Sciatic nerve (tissue), 2 donors: ENCODE measurements around the gene MT1M. TPM values are rescaled to one million over a fixed set of nuclear protein-coding genes. Genes with fewer than 3 reads are reported as not detected.
"Not testable (repeated sequence)": the region's sequence is repeated elsewhere in the genome, so short reads cannot be mapped to it uniquely, and the experiment has no call there.

Source experiments
- ATAC-seq: fragments of 200-7000 bp; cut with Tn5 transposase; one replicate; pipeline ENCODE4 v1.9.1; 2020; ENCODE audit warnings: mild to moderate bottlenecking, moderate library complexity
- DNase-seq: peaks from one replicate; pipeline ENCODE4 v3.0.0-alpha.2; 2020; ENCODE audit warnings: low spot score
- intact Hi-C: fragments of 100-400 bp; cut with DNase I; formaldehyde crosslinking; loops from one replicate; pipeline ENCODE4 v1.14.2; 2022
- total RNA-seq: library from RNA; stranded (reverse); fragmentation: NEBNext Ultra II Directional; extraction: Animal tissue kit (Norgen Biotek cat#: 25700); gene quantifications from one replicate; pipeline ENCODE4 v1.2.1, GENCODE V29; 2021
- donor health status: DM: no; HTN: no; CAD: no.
- donor health status: DM: no; HTN: no; CAD: no.

The MT1M gene
- total RNA-seq, 1 donor from 2014 or later: 6.7 TPM

- DNase-seq, intact Hi-C loops, ATAC-seq: not testable (repeated sequence)
Measured at GRCh38 chr16:56665286-56666261, 33.1 kb downstream of the MT1M start.

- intact Hi-C loops: no loop called here
- DNase-seq (no peak), ATAC-seq (peak; percentile 67)
Measured at GRCh38 chr16:56667581-56668571, 35.4 kb downstream of the MT1M start, which contains the start of gene MT1G. Gene MT1G, minus strand, starts transcription at chr16:56668065. Its CDS starts 72 bp downstream, at chr16:56667993.

DNA sequence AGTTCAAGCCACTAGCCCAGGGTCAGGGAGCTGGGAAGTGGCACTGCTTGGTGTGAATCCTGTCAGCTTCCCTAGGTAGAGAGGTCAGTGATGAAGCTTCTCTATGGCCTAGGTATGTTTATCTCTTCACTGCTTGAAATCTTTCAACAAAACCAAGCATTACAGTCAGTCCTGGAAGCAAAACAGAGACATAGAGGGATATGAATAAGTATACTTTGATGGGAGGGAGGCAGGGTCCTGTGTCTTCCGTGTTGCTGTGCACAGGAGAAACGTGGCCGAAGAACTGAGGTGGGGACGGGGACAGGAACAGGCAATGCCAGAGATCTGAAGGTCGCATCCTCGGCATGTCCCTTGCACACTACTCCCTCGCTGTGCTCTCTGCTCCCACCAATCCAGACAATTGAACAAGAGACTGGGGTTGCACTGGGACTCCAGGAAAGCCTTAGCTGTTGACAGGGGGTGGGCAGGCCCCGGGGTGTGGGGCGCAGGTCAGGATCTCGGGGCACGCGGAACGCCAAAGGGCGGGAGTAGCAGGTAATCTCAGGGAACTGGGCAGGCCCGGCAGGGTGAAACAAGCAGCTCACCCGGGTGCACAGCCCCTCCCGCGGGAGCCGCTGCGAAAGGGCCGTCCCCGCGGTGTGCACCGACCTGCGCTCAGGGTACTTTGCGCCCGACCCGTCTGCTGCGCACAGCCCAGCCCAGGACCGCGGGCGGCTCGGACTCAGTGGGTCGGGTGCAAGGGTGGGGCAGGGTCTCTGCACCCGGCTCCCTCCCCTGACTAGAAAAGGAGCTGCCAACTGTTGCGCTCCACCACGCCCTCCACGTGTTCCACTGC lies 36.8 kb downstream of the MT1M start, which contains the start of gene MT1H:
Gene MT1H (plus strand): TSS at position 810 of the 835 bp plus-strand sequence. CDS start 71 bp downstream, outside the sequence.
- DNase-seq: no peak
- no peak for ATAC-seq
- intact Hi-C loops: no loop called here

DNA sequence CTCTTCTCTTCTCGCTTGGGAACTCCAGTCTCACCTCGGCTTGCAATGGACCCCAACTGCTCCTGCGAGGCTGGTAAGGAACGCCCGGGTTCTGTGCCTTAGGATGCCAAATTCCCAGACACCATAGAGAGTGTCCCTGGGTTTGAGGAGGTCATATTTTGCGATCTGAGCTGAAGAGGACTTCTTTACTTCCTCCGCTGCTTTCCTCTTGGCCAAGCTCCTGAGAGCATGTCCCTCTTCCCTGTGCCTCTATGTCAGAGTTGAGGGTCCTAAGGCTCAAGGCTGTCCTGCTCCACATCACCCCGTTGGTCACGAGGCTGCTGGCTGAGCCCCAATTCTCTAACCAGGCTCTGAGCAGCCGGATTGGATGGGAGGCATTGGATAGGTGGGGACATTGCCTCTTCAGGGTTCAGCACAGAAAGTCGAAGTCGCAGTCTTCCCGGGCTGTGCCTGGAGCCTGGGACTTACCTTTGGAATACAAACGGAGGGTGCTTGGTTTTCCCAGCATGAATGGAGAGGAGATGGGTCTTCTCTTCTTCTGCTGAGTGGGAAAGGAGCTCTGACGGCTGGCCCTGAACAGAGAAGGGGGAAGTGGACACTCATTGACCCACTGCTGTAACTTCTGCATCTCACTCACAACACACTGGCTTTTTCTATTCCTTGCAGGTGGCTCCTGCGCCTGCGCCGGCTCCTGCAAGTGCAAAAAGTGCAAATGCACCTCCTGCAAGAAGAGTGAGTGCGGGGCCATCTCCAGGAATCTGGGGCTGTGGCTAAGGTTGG lies 37.6 kb downstream of the MT1M start:
- intact Hi-C loops: no loop called here
- DNase-seq (no peak), ATAC-seq (no peak)

- ATAC-seq (no peak), DNase-seq (no peak)
- intact Hi-C loops: no loop called here
Measured at GRCh38 chr16:56670620-56670934, 38.1 kb downstream of the MT1M start.

- ATAC-seq: peak; percentile 48
- intact Hi-C loops, DNase-seq: not testable (repeated sequence)
Measured at GRCh38 chr16:56671691-56672090, 39.2 kb downstream of the MT1M start.

GRCh38 chr16:56672171-56672570 lies 39.7 kb downstream of the MT1M start:
- intact Hi-C loops, ATAC-seq: not testable (repeated sequence)

GRCh38 chr16:56672761-56673536 lies 40.5 kb downstream of the MT1M start:
- ATAC-seq (no peak), DNase-seq (no peak)
- intact Hi-C loops: no loop called here

More at GRCh38 chr16:56672171-56672570, 39.7 kb downstream of the MT1M start:
- not testable (repeated sequence) for DNase-seq

GRCh38 chr16:56673921-56674320 lies 41.5 kb downstream of the MT1M start:
- DNase-seq: no peak
- intact Hi-C loops: no loop called here
- peak; percentile 63 for ATAC-seq

DNA sequence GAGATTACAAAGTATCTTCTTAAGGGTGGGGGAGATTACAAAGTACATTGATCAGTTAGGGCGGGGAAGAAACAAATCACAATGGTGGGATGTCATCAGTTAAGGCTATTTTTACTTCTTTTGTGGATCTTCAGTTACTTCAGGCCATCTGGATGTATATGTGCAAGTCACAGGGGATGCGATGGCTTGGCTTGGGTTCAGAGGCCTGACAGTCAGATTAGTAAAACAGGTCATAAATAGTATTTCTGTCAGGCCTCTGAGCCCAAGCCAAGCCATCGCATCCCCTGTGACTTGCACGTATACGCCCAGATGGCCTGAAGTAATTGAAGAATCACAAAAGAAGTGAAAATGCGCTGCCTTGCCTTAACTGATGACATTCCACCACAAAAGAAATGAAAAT lies 42.1 kb downstream of the MT1M start:
- DNase-seq, ATAC-seq, intact Hi-C loops: not testable (repeated sequence)

DNA sequence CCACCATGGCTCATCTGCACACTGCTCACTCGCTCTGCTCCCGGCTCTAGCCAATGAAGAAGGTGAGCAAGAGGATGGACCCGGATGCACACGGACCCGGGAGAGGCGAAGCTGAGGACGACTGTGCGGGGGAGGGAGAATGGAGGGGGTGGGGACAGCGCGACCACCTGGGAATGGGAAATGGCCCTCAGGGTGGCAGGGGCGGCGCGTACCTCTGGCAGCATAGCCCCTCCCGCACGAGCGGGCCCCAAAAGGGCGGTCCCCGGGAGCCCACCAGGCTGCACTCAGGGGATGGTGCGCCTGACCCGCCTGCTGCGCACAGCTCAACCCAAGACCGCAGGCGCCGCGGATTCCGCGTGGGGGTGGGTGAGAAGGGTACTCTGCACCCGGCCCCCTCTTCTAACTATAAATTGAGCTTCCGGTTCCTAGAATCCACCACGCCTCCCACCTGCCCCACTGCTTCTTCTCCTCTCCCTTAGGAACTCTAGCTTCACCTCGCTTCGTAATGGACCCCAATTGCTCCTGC lies 43.3 kb downstream of the MT1M start:
- intact Hi-C loops: no loop called here
- ATAC-seq: no peak
- DNase-seq: no peak

GRCh38 chr16:56677474-56677873 lies 45.0 kb downstream of the MT1M start:
- intact Hi-C loops: no loop called here
- ATAC-seq: no peak
- no peak for DNase-seq

GRCh38 chr16:56679078-56679730 lies 46.7 kb downstream of the MT1M start:
- no peak for DNase-seq
- intact Hi-C loops: no loop called here
- no peak for ATAC-seq

- DNase-seq: no peak
- intact Hi-C loops: no loop called here
- no peak for ATAC-seq
Measured at GRCh38 chr16:56679818-56680217, 47.4 kb downstream of the MT1M start.

DNA sequence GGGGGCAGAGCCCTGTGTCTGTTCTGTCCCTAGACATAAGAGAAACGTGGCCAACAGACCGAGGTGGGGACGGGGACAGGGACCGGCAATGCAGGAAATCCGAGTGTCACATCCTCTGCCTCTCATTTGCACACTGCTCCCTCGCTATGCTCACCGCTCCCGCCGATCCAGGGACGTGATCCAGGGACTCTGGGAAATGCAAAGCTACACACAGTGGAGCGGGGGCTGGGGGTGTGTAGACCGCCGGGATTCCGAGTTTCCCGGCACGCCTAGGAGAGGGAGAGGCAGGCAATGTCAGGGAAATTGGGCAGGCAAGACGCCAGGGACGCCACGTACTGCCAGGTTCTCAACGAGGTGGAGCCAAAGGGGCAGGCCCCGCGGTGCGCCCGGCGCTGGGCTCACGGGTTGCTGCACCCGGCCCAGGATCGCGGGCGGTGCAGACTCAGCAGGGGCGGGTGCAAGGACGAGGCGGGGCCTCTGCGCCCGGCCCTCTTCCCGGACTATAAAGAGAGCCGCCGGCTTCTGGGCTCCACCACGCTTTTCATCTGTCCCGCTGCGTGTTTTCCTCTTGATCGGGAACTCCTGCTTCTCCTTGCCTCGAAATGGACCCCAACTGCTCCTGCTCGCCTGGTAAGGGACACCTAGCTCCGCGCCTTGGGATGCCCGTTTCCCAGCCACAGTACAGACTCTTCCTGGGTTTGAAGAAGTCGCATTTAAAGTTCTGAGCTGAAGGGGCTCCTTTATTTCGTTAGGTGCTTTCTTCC lies 49.7 kb downstream of the MT1M start, which contains the start of gene MT1X:
Gene MT1X (plus strand): TSS at position 532 of the 764 bp plus-strand sequence. CDS start 71 bp downstream, at position 603.
- intact Hi-C loops: no loop called here
- DNase-seq: peak; percentile 92
- peak; percentile 99 for ATAC-seq
